H54 (cell line): ENCODE results near the gene CC2D1A.

Experiments used
- DNase-seq: peaks from one replicate; pipeline ENCODE4 v3.0.0; 2011; ENCODE audit warnings: low spot score, mixed read lengths; ENCODE audit not compliant: insufficient read length
- FAIRE-seq: peaks from 3 replicates; lab custom pipeline; 2011; peaks lifted over from hg19 to GRCh38; lab: Jason Lieb, UNC
- POLR2A ChIP-seq: IDR thresholded peaks from 2 replicates; pipeline ENCODE4 v1.6.1; 2011; ENCODE audit warnings: low read depth, mild to moderate bottlenecking, low read length

The CC2D1A gene

DNA sequence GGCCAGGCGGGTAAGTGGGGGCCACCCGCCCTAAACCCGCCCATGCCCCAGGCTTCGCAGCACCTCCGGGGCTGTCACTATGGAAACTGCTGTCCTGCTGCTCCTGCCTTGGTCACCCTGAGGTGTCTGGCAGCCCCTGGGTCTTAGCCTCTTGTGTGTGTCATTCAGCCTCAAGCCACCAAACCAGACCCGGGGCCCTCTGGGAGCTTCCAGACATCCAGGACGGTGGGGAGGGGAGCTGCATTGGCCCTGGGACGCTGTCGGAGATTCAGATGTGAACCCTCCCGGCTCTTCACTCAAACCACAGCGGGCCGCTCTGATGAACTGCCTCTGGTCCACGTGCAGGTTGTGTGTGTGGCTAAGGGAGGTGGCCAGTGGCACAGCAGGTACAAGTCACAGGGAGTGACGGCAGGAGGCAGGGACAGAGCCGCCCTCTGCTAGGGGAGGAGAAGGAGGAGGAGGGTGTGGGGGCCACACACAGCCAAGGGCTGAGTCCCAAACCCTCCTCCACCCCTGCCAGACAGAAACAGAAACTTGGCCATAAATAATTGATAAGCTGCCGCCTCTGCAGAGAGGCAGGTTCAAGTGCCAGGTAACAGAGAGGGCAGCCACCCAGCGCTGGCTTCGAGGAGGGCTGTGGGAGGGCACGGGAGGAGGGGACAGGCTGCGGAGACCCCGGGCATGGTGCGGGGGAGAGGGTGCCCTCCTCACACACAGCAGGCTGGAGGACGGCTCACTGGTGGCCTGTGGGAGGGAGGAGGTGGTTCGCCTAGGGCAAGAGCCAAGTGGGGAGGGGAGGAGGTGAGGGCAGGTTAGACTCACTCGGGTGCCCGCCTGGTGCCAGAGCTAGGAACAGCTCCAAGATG is 21.0 kb upstream of the CC2D1A start:
- no peak for DNase-seq
- TF ChIP-seq POLR2A, result no peak

DNA sequence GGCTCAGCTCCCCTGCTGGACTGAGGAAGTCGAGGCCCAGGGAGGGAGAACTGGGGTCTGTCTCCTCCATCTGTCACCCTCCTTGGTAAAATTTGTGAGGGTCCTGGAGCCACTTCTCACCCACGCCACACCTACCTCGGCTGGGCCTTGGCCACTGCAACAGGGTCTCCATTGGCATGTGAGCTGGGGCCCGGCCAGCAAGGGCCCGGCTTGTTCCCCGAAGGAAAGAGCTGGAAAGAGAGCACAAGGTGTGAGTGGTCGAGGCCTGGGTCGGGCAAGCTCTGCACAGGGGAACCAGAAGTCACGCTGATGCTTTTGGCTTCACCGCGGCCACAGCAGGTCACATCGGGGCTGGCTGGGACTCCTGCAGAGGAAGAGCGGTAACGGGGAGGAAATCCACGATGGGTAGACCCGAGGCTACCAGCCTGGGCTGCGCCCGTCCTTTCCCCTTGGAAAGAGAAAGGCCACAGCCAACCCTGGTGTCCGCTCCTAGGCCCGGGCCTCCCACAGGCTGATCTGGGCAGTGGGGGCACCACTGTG is 20.1 kb upstream of the CC2D1A start:
- FAIRE-seq (no peak), DNase-seq (no peak)
- no peak for TF ChIP-seq POLR2A

More for the DNA sequence above, 21.0 kb upstream of the CC2D1A start:
- FAIRE-seq, result no peak

GRCh38 chr19:13887018-13887436 is 19.0 kb upstream of the CC2D1A start:
- TF ChIP-seq POLR2A, result no peak
- no peak for DNase-seq
- FAIRE-seq, result no peak

DNA sequence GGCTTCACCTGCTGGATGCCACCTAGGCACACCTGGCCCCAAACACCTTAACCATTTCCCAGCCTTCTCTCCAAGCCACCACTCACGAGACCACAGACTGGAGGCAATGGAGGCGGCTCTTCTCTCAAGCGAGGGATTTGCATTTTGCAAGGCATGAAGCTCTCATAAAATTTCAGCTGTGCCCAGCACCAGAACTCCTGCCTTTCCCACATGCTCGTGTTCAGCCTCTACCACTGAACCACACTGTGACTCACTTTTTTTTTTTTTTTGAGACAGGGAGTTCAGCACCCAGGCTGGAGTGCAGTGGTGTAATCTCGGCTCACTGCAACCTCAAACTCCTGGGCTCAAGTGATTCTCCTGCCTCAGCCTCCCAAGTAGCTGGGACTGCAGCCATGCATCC is 18.5 kb upstream of the CC2D1A start:
- DNase-seq (no peak), FAIRE-seq (peak; percentile 38)
- TF ChIP-seq POLR2A, result no peak

DNA sequence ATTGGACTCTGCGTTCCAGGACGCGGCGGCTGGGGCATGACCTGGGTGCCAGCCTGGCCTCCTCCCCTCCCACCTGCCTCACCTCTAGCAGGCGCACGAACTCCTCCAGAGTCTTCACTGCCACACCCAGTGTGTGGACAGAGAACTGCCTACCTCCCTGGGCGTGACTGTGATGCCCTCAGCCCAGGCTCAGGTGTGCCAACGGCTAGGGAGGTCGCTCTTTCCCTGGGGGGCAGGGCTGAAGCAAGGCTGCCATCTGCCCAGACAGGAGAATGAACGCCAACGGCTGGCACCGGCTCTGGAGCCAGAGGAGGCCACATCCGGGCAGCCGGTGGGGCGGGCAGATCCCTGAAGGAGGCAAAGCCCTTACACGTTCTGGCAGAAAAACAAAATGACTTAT is 17.7 kb upstream of the CC2D1A start:
- DNase-seq, result no peak
- no peak for FAIRE-seq
- no peak for TF ChIP-seq POLR2A

- DNase-seq (no peak), FAIRE-seq (no peak)
- no peak for TF ChIP-seq POLR2A
Observed at GRCh38 chr19:13890136-13890535, 15.9 kb upstream of the CC2D1A start.

- no peak for FAIRE-seq
- no peak for TF ChIP-seq POLR2A
- DNase-seq, result no peak
Observed at GRCh38 chr19:13892870-13893269, 13.1 kb upstream of the CC2D1A start.

DNA sequence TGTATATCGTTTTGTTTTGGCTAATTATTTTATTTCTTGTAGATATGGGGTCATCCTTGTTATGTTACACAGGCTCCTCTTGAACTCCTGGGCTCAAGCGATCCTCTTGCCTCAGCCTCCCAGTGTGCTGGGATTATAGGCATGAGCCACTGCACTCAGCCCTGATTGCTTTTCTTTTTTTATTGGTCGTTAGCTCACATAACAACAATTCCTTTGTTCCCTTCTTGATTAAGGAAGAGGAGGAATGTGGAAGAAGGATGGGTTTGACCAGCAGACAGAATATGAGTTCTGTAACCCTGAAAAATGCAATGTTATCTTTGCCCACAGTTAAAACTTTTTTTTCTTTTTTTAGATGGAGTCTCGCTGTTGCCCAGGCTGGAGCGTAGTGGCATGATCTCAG is 11.4 kb upstream of the CC2D1A start:
- DNase-seq, result no peak
- FAIRE-seq, result no peak
- no peak for TF ChIP-seq POLR2A

- FAIRE-seq (no peak), DNase-seq (no peak)
- TF ChIP-seq POLR2A, result no peak
Observed at GRCh38 chr19:13896227-13896626, 9.8 kb upstream of the CC2D1A start.

DNA sequence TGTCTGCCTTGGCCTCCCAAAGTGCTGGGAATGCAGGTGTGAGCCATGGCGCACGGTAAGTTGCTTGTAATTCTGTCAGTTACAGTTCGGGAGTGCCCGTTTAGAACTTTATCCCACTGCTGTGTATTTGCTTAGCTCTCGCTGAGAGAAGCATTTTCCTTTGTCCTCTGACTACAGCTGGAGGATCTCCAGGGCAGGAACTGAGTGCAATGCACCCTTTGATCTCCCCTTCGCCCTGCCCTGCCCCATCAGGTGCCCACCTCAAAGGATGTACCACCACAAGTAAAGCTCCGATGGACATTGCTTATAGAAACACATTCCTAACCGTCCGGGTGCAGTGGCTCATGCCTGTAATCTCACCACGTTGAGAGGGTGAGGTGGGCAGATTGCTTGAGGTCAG is 6.6 kb upstream of the CC2D1A start:
- TF ChIP-seq POLR2A, result no peak
- no peak for FAIRE-seq
- DNase-seq, result no peak

DNA sequence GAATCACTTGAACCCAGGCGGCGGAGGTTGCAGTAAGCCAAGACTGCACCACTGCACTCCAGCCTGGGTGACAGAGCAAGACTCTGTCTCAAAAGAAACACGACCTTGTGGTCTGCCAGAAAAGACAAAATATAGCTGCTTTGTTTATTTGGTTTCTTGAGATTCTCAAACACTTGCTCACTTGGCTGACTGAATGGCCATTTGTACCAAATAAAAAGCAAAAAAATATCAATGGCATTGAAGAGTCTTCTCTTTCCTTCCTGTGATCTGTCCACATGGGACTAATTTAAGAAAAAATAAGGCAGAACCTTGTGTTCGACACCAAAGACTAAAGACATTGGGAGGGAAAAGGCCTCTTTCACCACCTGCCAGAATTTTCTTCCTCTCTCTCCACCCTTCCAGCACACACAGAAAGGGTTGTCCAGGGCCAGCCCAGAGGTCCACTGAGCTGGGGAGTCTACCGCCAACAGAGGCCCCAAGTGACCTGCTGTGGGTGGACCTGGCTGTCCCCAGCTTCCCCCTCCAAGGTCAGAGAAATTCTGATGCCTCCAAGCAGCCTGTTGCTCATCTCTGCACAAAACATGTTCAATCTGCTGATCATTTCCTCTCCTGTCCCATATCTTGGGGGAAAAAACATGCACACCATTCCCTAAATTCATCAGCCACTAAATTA is 6.0 kb upstream of the CC2D1A start:
- no peak for DNase-seq
- no peak for TF ChIP-seq POLR2A
- no peak for FAIRE-seq

DNA sequence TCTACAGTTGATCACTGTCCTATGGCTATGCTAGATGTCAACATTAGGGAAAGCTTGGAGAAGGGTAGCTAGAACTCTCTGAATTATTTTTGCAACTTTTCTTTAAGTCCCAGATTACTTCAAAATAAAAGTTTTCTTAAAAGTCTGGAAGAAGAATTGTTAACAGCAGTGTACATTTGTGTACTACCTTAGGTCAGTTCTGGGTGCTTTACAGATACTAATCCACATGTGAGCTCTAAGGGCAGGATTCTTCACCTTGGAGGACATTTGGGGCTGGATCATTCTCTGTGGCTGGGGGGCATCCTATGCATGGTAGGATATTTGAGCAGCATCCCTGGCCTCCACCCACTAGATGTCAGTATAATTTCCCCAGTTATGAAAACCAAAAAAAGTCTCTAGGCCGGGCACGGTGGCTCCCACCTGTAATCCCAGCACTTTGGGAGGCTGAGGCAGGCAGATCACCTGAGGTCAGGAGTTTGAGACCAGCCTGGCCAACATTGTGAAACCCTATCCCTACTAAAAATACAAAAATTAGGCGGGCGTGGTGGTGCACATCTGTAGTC is 2.9 kb upstream of the CC2D1A start:
- no peak for TF ChIP-seq POLR2A
- no peak for FAIRE-seq
- DNase-seq, result no peak

DNA sequence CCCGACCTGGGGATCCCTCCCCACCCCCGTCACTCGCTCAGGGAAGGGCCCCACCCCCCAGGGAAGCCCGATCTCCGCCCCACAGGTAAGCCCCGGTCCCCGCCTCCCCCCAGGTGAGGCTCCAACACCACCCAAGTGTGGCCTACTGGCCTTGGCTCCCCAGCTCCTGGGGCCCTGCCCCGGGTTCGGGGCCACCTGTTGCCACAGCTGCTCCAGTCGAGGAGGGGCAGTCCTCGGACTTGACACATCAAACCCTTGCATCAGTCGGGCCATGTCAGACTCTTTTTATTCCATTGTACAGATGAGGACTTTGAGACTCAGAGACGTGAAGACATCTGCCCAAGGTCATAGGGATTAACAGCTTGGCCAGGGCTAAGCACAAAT is 512 bp downstream of the CC2D1A start:
- DNase-seq (no peak), FAIRE-seq (no peak)
- TF ChIP-seq POLR2A, result no peak

- DNase-seq, result no peak
- no peak for FAIRE-seq
- no peak for TF ChIP-seq POLR2A
Observed at GRCh38 chr19:13906910-13907309, 909 bp downstream of the CC2D1A start.
